Thoracic aorta (tissue), 2 donors: Measurements from ENCODE around the gene CDC25B. TPM values are rescaled to one million over a fixed set of nuclear protein-coding genes. Genes with fewer than 3 reads are reported as not detected.
"Not testable (repeated sequence)": the region's sequence is repeated elsewhere in the genome, so short reads cannot be mapped to it uniquely, and the experiment has no call there.

Experiments used
- ATAC-seq: fragments of 150-250 bp; one replicate; pipeline ENCODE4 v1.8.0; 2017; ENCODE audit warnings: low read depth; ENCODE audit not compliant: insufficient number of reproducible peaks, low FRiP score
- DNase-seq: peaks from one replicate; pipeline ENCODE4 v3.0.0-alpha.2; 2020; ENCODE audit warnings: low spot score
- H3K27ac ChIP-seq, 2 donors: fragments of 200-600 bp; sonication (generic); 1 replicate in 1 of 2; 2 replicates in 1 of 2; pipeline ENCODE4 v1.5.1; 2016; ENCODE audit warnings: mild to moderate bottlenecking in 2 of 2, moderate library complexity in 2 of 2
- H3K27me3 ChIP-seq: fragments of 200-600 bp; sonication (generic); replicated peaks from 2 replicates; pipeline ENCODE4 v1.6.0; 2016; ENCODE audit warnings: mild to moderate bottlenecking; ENCODE audit not compliant: insufficient read depth
- H3K36me3 ChIP-seq: fragments of 200-600 bp; sonication (generic); one replicate; pipeline ENCODE4 v1.5.1; 2016
- H3K4me1 ChIP-seq, 2 donors: fragments of 200-600 bp; sonication (generic); 1 replicate in 1 of 2; 2 replicates in 1 of 2; pipeline versions ENCODE4 v1.5.1 to v1.6.0; 2016; ENCODE audit warnings: low read depth in 2 of 2, mild to moderate bottlenecking in 1 of 2; ENCODE audit not compliant: control insufficient read depth in 1 of 2
- H3K4me3 ChIP-seq: fragments of 200-600 bp; sonication (generic); 2 replicates; pipeline ENCODE4 v1.5.1; 2016; ENCODE audit warnings: mild to moderate bottlenecking
- H3K9me3 ChIP-seq: fragments of 200-600 bp; sonication (generic); 2 replicates; pipeline ENCODE4 v1.5.1; 2016
- CTCF ChIP-seq: fragments of 200-600 bp; sonication (generic); IDR thresholded peaks from one replicate; pipeline ENCODE4 v1.5.1; 2019; ENCODE audit warnings: antibody characterized with exemption
- total RNA-seq, 2 donors: library from RNA; depleted of rRNA; stranded (reverse); fragments of >200 nt; gene quantifications; one replicate each; pipeline versions ENCODE4 v1.1.0 to v1.2.3, GENCODE V29; 2016

The CDC25B gene
- total RNA-seq, 2 donors from 2014 or later, result 28.4 to 41.8 TPM

GRCh38 chr20:3786665-3787323, 9.3 kb upstream of the CDC25B start, which contains the start of gene CENPB:
Gene CENPB (minus strand): TSS chr20:3786740. CDS start chr20:3786483, 257 bp downstream.
- ATAC-seq, result peak; percentile 71
- H3K4me1 ChIP-seq, result peaks cover 26 to 35% of the 10 kb centered on the region in 2 donors

GRCh38 chr20:3787324-3788014, 8.6 kb upstream of the CDC25B start:
- DNase-seq, result no peak
- Histone ChIP-seq H3K4me3 (peak overlapping the region; percentile 58), H3K27ac (no peak overlapping the region), H3K4me1 (peaks cover 26 to 35% of the 10 kb centered on the region in 2 donors), H3K27me3 (no peaks in the 10 kb centered on the region), H3K9me3 (no peaks in the 10 kb centered on the region), H3K36me3 (no peaks in the 10 kb centered on the region)
- TF ChIP-seq CTCF, result no peak
- ATAC-seq, result no peak

More at GRCh38 chr20:3786665-3787323, 9.3 kb upstream of the CDC25B start, which contains the start of gene CENPB:
- H3K27ac ChIP-seq, result peak within 1 kb of the TSS; percentile 69 to 79
- TF ChIP-seq CTCF, result peak; percentile 72
- no peaks in the 10 kb centered on the region for H3K9me3 ChIP-seq
- H3K36me3 ChIP-seq, result no peaks in the 10 kb centered on the region
- no peaks in the 10 kb centered on the region for H3K27me3 ChIP-seq
- DNase-seq, result no peak
- H3K4me3 ChIP-seq, result peak within 1 kb of the TSS; percentile 83

GRCh38 chr20:3788685-3789155, 7.4 kb upstream of the CDC25B start:
- Histone ChIP-seq H3K9me3 (no peaks in the 10 kb centered on the region), H3K4me1 (peaks cover 24 to 32% of the 10 kb centered on the region in 2 donors), H3K27ac (no peak overlapping the region), H3K4me3 (no peak overlapping the region), H3K27me3 (no peaks in the 10 kb centered on the region), H3K36me3 (no peaks in the 10 kb centered on the region)
- TF ChIP-seq CTCF, result no peak
- DNase-seq (no peak), ATAC-seq (no peak)

DNA sequence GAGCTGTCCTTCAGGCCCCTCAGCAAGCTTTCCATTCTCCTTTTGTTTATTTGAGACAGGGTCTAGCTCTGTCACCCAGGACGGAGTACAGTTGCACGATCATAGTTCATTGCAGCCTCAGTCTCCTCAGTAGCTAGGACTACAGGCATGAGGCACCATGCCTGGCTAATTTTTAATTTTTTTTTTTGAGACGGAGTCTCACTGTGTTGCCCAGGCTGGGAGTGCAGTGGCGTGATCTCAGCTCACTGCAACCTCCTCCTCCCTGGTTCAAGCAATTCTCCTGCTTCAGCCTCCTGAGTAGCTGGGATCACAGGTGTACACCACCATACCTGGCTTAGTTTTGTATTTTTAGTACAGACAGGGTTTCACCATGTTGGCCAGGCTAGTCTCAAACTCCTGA, 6.9 kb upstream of the CDC25B start:
- H3K36me3 ChIP-seq, DNase-seq, H3K27me3 ChIP-seq, ATAC-seq, H3K4me3 ChIP-seq, H3K27ac ChIP-seq, H3K9me3 ChIP-seq: not testable (repeated sequence)
- H3K4me1 ChIP-seq, result peaks cover 19 to 27% of the 10 kb centered on the region in 2 donors

DNA sequence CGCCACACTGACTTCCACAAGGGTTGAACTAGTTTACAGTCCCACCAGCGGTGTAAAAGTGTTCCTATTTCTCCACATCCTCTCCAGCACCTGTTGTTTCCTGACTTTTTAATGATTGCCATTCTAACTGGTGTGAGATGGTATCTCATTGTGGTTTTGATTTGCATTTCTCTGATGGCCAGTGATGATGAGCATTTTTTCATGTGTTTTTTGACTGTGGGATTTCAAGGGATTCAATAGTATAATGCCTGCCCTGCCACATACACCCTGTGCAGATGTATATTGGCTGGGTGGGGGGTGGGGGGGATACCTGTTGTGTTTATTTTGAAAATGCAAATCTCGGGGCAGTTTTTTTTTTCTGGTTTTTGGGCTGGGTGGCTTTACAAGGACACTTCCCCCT, 1.9 kb upstream of the CDC25B start:
- ATAC-seq, H3K27ac ChIP-seq, DNase-seq, H3K36me3 ChIP-seq, H3K9me3 ChIP-seq, H3K4me3 ChIP-seq, H3K27me3 ChIP-seq: not testable (repeated sequence)
- peaks cover 10 to 38% of the 10 kb centered on the region in 2 donors for H3K4me1 ChIP-seq

DNA sequence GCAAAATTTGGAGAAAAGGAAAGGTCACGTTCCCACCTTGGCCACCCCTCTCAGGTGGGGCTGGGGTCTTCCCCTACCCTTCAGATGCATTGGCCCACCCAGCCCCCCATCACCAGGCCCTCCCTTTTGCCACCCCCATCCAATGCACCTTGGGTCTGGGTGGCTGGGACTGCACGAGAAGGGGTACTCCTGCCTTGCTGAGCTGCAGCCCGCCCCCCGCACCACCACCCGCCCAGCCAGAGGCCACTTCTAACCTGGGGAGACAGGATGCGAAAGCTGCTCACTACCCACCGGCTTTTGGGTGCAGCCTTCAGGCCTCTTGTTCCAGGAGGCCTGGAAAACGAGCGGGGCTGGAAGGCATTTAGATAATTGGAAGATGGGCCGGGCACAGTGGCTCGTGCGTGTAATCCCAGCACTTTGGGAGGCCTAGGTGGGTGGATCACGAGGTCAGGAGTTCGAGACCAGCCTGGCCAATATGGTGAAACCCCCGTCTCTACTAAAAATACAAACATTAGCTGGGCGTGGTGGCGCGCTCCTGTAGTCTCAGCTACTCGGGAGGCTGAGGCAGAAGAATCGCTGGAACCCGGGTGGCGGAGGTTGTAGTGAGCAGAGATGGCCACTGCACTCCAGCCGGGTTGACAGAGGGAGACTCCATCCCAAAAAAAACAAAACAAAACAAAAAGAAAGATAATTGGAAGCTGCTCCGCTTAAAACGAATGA, 1.2 kb upstream of the CDC25B start:
- H3K4me1 ChIP-seq, result peaks cover 10 to 44% of the 10 kb centered on the region in 2 donors
- H3K36me3 ChIP-seq, result no peaks in the 10 kb centered on the region
- peak overlapping the region; percentile 95 for H3K4me3 ChIP-seq
- H3K27me3 ChIP-seq, result no peaks in the 10 kb centered on the region
- DNase-seq (no peak), ATAC-seq (no peak)
- no peak for TF ChIP-seq CTCF
- peak overlapping the region; percentile 98 to 99 for H3K27ac ChIP-seq
- H3K9me3 ChIP-seq, result no peaks in the 10 kb centered on the region
